SK-N-SH (cell line): ENCODE data around the gene ERC1. TPM values are rescaled to one million over a fixed set of nuclear protein-coding genes. Genes with fewer than 3 reads are reported as not detected.

ENCODE experiments used
- CTCF ChIA-PET: fragments of 300-600, 350-600 bp; formaldehyde crosslinking; extraction: SDS; loops from one replicate; lab custom pipeline; 2021; lab: Yijun Ruan, JAX
- POLR2A ChIA-PET: fragments of 350-600 bp; sonication (Branson Sonifier 250); formaldehyde crosslinking; extraction: SDS; loops from one replicate; lab custom pipeline; 2020; ENCODE audit warnings: antibody characterized with exemption, inconsistent platforms; lab: Yijun Ruan, JAX
- DNase-seq: peaks from one replicate; pipeline ENCODE4 v3.0.0; 2012
- H2AFZ ChIP-seq: fragments of 200-600 bp; sonication (generic); 2 replicates; pipeline ENCODE4 v1.8.1; 2016; ENCODE audit warnings: antibody characterized with exemption, mild to moderate bottlenecking, low read depth
- H3F3A ChIP-seq: fragments of 200-600 bp; sonication (generic); replicated peaks from 2 replicates; pipeline ENCODE3; 2016; ENCODE audit warnings: antibody characterized with exemption, mild to moderate bottlenecking; ENCODE audit not compliant: insufficient read depth
- H3K27ac ChIP-seq, 2 experiments: fragments of 200-500 bp in 1 of 2; fragments of 200-600 bp in 1 of 2; sonication (Bioruptor generic) in 1 of 2; sonication (generic), shearing (Covaris generic) in 1 of 2; 2 replicates each; pipeline versions ENCODE4 v1.5.1 to v1.6.1; 2014 to 2016; ENCODE audit warnings: low read depth in 2 of 2, inconsistent platforms in 1 of 2, low read length in 1 of 2, mild to moderate bottlenecking in 1 of 2, mixed read lengths in 1 of 2
- H3K27me3 ChIP-seq: fragments of 200-600 bp; sonication (generic), shearing (Covaris generic); 2 replicates; pipeline ENCODE4 v1.6.1; 2016; ENCODE audit warnings: mixed run types; ENCODE audit not compliant: insufficient read depth
- H3K36me3 ChIP-seq, 2 experiments: fragments of 200-500 bp in 1 of 2; fragments of 200-600 bp in 1 of 2; sonication (Bioruptor generic) in 1 of 2; sonication (generic) in 1 of 2; replicated peaks in 1 of 2; 2 replicates each; pipeline versions ENCODE3 to v1.5.1; 2014 to 2016; ENCODE audit warnings: low read length in 1 of 2, mild to moderate bottlenecking in 1 of 2; ENCODE audit not compliant: insufficient read depth in 2 of 2, control insufficient read depth in 1 of 2
- H3K4me1 ChIP-seq, 2 experiments: fragments of 200-500 bp in 1 of 2; fragments of 200-600 bp in 1 of 2; sonication (Bioruptor generic) in 1 of 2; sonication (generic), shearing (Covaris generic) in 1 of 2; 2 replicates each; pipeline versions ENCODE4 v1.5.1 to v1.6.1; 2014 to 2016; ENCODE audit warnings: low read depth in 1 of 2, low read length in 1 of 2, mixed run types in 1 of 2; ENCODE audit not compliant: insufficient read depth in 2 of 2, control insufficient read depth in 1 of 2
- H3K4me2 ChIP-seq: fragments of 200-600 bp; sonication (generic), shearing (Covaris generic); 2 replicates; pipeline ENCODE4 v1.6.1; 2017; ENCODE audit warnings: mixed run types
- H3K4me3 ChIP-seq, 2 experiments: fragments of 200-500 bp in 1 of 2; fragments of 200-600 bp in 1 of 2; sonication (Bioruptor generic) in 1 of 2; sonication (generic), shearing (Covaris generic) in 1 of 2; 2 replicates each; pipeline versions ENCODE4 v1.5.1 to v1.8.1; 2014 to 2016; ENCODE audit warnings: low read depth in 2 of 2, inconsistent platforms in 1 of 2, low read length in 1 of 2, mild to moderate bottlenecking in 1 of 2, mixed read lengths in 1 of 2, moderate library complexity in 1 of 2
- H3K79me2 ChIP-seq: fragments of 200-600 bp; sonication (generic); 2 replicates; pipeline ENCODE4 v1.8.1; 2017; ENCODE audit warnings: mild to moderate bottlenecking; ENCODE audit not compliant: insufficient read depth
- H3K9ac ChIP-seq: fragments of 200-600 bp; sonication (generic); 2 replicates; pipeline ENCODE4 v1.6.1; 2017; ENCODE audit warnings: mixed run types
- H3K9me2 ChIP-seq: fragments of 200-600 bp; sonication (generic); 2 replicates; pipeline ENCODE4 v1.6.1; 2017; ENCODE audit warnings: mixed run types
- H3K9me3 ChIP-seq: fragments of 200-600 bp; sonication (generic); 2 replicates; pipeline ENCODE4 v1.6.1; 2017; ENCODE audit warnings: mixed run types, mild to moderate bottlenecking, moderate library complexity
- H4K20me1 ChIP-seq: fragments of 200-600 bp; sonication (generic); 2 replicates; pipeline ENCODE4 v1.6.1; 2017; ENCODE audit warnings: mild to moderate bottlenecking, mixed run types; ENCODE audit not compliant: insufficient read depth
- CHD2 ChIP-seq: fragments of 150-350 bp; IDR thresholded peaks from 2 replicates; pipeline ENCODE4 v1.6.1; 2018; ENCODE audit warnings: low read length; ENCODE audit not compliant: partially characterized antibody
- FOXJ3 ChIP-seq: sonication (generic); formaldehyde crosslinking; IDR thresholded peaks from 2 replicates; pipeline ENCODE4 v1.5.1; 2020; ENCODE audit warnings: mild to moderate bottlenecking, missing genetic modification reagents
- FOXM1 ChIP-seq: IDR thresholded peaks from 2 replicates; pipeline ENCODE4 v1.4.0; 2012; ENCODE audit warnings: low read depth, mild to moderate bottlenecking
- GABPA ChIP-seq: IDR thresholded peaks from 2 replicates; pipeline ENCODE4 v1.4.0; 2012; ENCODE audit warnings: low read depth, mild to moderate bottlenecking
- JUND ChIP-seq: IDR thresholded peaks from 2 replicates; pipeline ENCODE4 v1.4.0; 2012
- MAX ChIP-seq: IDR thresholded peaks from 2 replicates; pipeline ENCODE4 v1.4.0; 2012; ENCODE audit warnings: low read depth
- MXI1 ChIP-seq: IDR thresholded peaks from 2 replicates; pipeline ENCODE4 v1.6.1; 2012; ENCODE audit warnings: mild to moderate bottlenecking, low read depth, low read length, improper control_type of control experiment
- NFIC ChIP-seq: IDR thresholded peaks from 2 replicates; pipeline ENCODE4 v1.4.0; 2012; ENCODE audit warnings: borderline replicate concordance
- NRF1 ChIP-seq: IDR thresholded peaks from 2 replicates; pipeline ENCODE4 v1.6.1; 2012; ENCODE audit warnings: low read depth, mild to moderate bottlenecking, low read length
- POLR2AphosphoS5 ChIP-seq: IDR thresholded peaks from 2 replicates; pipeline ENCODE4 v1.6.1; 2012; ENCODE audit warnings: low read depth, low read length
- RFX5 ChIP-seq: IDR thresholded peaks from 2 replicates; pipeline ENCODE4 v1.6.1; 2012; ENCODE audit warnings: mild to moderate bottlenecking, improper control_type of control experiment, low read length
- RXRA ChIP-seq: IDR thresholded peaks from 2 replicates; pipeline ENCODE4 v1.4.0; 2012; ENCODE audit warnings: low read depth, mild to moderate bottlenecking, borderline replicate concordance
- TCF12 ChIP-seq: IDR thresholded peaks from 2 replicates; pipeline ENCODE4 v1.4.0; 2012
- USF2 ChIP-seq: fragments of 150-350 bp; IDR thresholded peaks from 2 replicates; pipeline ENCODE4 v1.6.1; 2017; ENCODE audit warnings: antibody characterized with exemption, low read length, low read depth, borderline replicate concordance
- WGBS: methylation state at CpG from one replicate; pipeline ENCODE4 v1.1.6; 2017; ENCODE audit warnings: low lambda C conversion rate; 5-methylcytosine and 5-hydroxymethylcytosine counted together
- polyA plus RNA-seq, 3 experiments: library from polyadenylated mRNA; depleted of rRNA; stranded (reverse); fragments of >200 nt; gene quantifications; 2 replicates each; pipeline ENCODE4 v1.2.3, GENCODE V29; 2012
- TF ChIP-seq, protein P1 (sequence below): IDR thresholded peaks from 2 replicates; pipeline ENCODE4; 2012
- TF ChIP-seq, protein P2 (sequence below): fragments of 150-350 bp; IDR thresholded peaks from 2 replicates; pipeline ENCODE4 v1.6.1; 2016; ENCODE audit warnings: mild to moderate bottlenecking, low read depth, low read length

The ERC1 gene
- polyA plus RNA-seq, 1 of the 3 experiments (the other 2 are of a cell fraction), result 7.5 TPM

- TF ChIP-seq FOXJ3 (CRISPR knock-in tag), result no peak
- TF ChIP-seq, all 33 proteins: peak for 0
These were observed 453.1 kb downstream of the ERC1 start (continued) for GRCh38 chr12:1444142-1444516.

GRCh38 chr12:1445807-1446206 lies 454.8 kb downstream of the ERC1 start:
- Histone ChIP-seq H3K79me2 (no peaks in the 10 kb centered on the region; the same call in 1 of the 2 replicates), H3K4me1 (peaks cover 4 to 10% of the 10 kb centered on the region in 2 experiments; a peak in 3 of 4 replicates), H3K27ac (no peak overlapping the region), H3K9me3 (no peaks in the 10 kb centered on the region), H3K27me3 (no peaks in the 10 kb centered on the region), H3K9ac (no peak overlapping the region), H3K36me3 (peaks cover 0 to 22% of the 10 kb centered on the region in 2 experiments), H3K4me2 (no peak overlapping the region), H2AFZ (no peak overlapping the region), H3F3A (peaks cover 26% of the 10 kb centered on the region), H3K9me2 (no peaks in the 10 kb centered on the region), H4K20me1 (no peaks in the 10 kb centered on the region), H3K4me3 (no peak overlapping the region)
- ChIA-PET POLR2A (no interaction called here), CTCF (interaction anchor here (1.6 kb wide), 1 partner anchor 328 kb away, joined by 6 read pairs; no protein-coding TSS in a partner anchor)
- no peak for DNase-seq
- WGBS, result 78% methylated on average over 3 of the region's 3 CpGs
- no peak for TF ChIP-seq NRF1
- no peak for TF ChIP-seq USF2
- TF ChIP-seq RFX5, result no peak

- Histone ChIP-seq H2AFZ (no peak overlapping the region), H3K9ac (no peak overlapping the region), H3K79me2 (no peaks in the 10 kb centered on the region; the same call in 1 of the 2 replicates), H3K36me3 (peaks cover 0 to 22% of the 10 kb centered on the region in 2 experiments), H3F3A (peaks cover 13% of the 10 kb centered on the region), H3K9me3 (no peaks in the 10 kb centered on the region), H3K4me1 (peaks cover 3 to 8% of the 10 kb centered on the region in 2 experiments; a peak in 3 of 4 replicates), H3K4me3 (no peak overlapping the region), H3K9me2 (no peaks in the 10 kb centered on the region), H3K27ac (no peak overlapping the region), H3K27me3 (no peaks in the 10 kb centered on the region), H4K20me1 (no peaks in the 10 kb centered on the region), H3K4me2 (no peak overlapping the region)
- CTCF ChIA-PET, result interaction anchor here (0.9 kb wide), 1 partner anchor 13 kb away, joined by 3 read pairs; no protein-coding TSS in a partner anchor
- POLR2A ChIA-PET, result no interaction called here
- no peak for TF ChIP-seq RFX5
- no peak for TF ChIP-seq JUND
- no peak for TF ChIP-seq RXRA
- TF ChIP-seq MAX, result no peak
- TF ChIP-seq, protein P1, sequence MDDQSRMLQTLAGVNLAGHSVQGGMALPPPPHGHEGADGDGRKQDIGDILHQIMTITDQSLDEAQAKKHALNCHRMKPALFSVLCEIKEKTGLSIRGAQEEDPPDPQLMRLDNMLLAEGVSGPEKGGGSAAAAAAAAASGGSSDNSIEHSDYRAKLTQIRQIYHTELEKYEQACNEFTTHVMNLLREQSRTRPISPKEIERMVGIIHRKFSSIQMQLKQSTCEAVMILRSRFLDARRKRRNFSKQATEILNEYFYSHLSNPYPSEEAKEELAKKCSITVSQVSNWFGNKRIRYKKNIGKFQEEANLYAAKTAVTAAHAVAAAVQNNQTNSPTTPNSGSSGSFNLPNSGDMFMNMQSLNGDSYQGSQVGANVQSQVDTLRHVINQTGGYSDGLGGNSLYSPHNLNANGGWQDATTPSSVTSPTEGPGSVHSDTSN, result no peak
- no peak for TF ChIP-seq GABPA
- no peak for TF ChIP-seq TCF12
- no peak for TF ChIP-seq CHD2
- TF ChIP-seq MXI1, result no peak
- no peak for TF ChIP-seq NFIC
- no peak for TF ChIP-seq FOXM1
- TF ChIP-seq, protein P2, sequence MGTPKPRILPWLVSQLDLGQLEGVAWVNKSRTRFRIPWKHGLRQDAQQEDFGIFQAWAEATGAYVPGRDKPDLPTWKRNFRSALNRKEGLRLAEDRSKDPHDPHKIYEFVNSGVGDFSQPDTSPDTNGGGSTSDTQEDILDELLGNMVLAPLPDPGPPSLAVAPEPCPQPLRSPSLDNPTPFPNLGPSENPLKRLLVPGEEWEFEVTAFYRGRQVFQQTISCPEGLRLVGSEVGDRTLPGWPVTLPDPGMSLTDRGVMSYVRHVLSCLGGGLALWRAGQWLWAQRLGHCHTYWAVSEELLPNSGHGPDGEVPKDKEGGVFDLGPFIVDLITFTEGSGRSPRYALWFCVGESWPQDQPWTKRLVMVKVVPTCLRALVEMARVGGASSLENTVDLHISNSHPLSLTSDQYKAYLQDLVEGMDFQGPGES, result no peak
- no peak for TF ChIP-seq POLR2AphosphoS5
- WGBS, result 95% methylated on average over 4 of the region's 4 CpGs
- no peak for DNase-seq
These were observed 457.3 kb downstream of the ERC1 start for GRCh38 chr12:1448336-1448735.
